Measurements from ENCODE around the gene KLRG1. TPM values are rescaled to one million over a fixed set of nuclear protein-coding genes. Genes with fewer than 3 reads are reported as not detected.

The KLRG1 gene
- total and polyA plus RNA-seq, 2 experiments from 2014 or later, result 1.1 TPM; not detected in 1

DNA sequence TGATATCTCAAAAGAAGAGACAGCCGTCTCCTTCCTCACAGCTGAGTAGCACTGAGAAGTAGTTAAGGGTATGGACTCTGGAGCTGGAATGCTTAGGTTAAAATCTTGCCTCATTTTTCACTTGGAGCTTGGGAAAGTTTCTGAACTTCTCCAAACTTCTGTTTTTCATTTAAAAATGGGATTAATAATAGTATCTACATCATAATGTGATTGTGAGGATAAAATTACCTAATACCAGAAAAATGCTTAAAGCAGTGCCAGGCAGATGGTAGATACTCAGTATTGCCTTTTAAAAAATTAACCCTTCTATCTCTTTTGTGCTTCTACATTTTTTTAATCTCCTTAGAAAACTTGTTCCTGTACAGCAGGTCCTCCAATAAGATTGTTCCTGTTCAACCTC lies 63.3 kb downstream of the KLRG1 start:
- Histone ChIP-seq H3K4me3 (no peak overlapping the region), H3K9ac (no peak overlapping the region), H3K36me3 (ENCODE audit: low read depth) (no peaks in the 10 kb centered on the region), H3F3A (ENCODE audit: insufficient read depth) (no peaks in the 10 kb centered on the region), H3K27ac (no peak overlapping the region), H3K9me3 (ENCODE audit: low read depth) (no peaks in the 10 kb centered on the region), H3K4me2 (ENCODE audit: unreplicated experiment) (no peak overlapping the region), H2AFZ (no peak overlapping the region), H3K4me1 (ENCODE audit: insufficient read depth) (no peaks in the 10 kb centered on the region), H3K27me3 (replicated peaks; ENCODE audit: insufficient read depth) (peaks cover 39% of the 10 kb centered on the region; the same call in 1 of the 2 replicates), H3K79me2 (ENCODE audit: insufficient read depth) (no peaks in the 10 kb centered on the region), H3K9me2 (ENCODE audit: insufficient read depth) (no peaks in the 10 kb centered on the region), H4K20me1 (ENCODE audit: insufficient read depth) (no peaks in the 10 kb centered on the region)
- in situ Hi-C loops (cut with MboI), result no loop called here
- no peak for TF ChIP-seq EZH2phosphoT487 (IDR thresholded peaks at IDR 0.05; ENCODE audit: insufficient read depth, low read depth)
- no peak for TF ChIP-seq EZH2 (IDR thresholded peaks at IDR 0.05; ENCODE audit: insufficient read depth, poor library complexity, severe bottlenecking)
- 0 to 4% methylated on average over 1 of the region's 1 CpG for WGBS, 2 experiments (ENCODE audit: low coverage in 1 of 2, low lambda C conversion rate in 2 of 2, missing lambda C conversion rate in 2 of 2)
- no peak for DNase-seq

Other genes with a start within 250 kb of the KLRG1 start
- gene A2ML1, start 166.9 kb upstream of the KLRG1 start, total RNA-seq (2014; rRNA removed; shearing (Covaris generic)), result not detected in 2 replicates
- not detected in 2 replicates for gene A2ML1, start 166.9 kb upstream of the KLRG1 start, polyA plus RNA-seq (2016; fragmentation: Nextera tagmentation; extraction: Ambion mirVana)
- 15.4 and 16.1 TPM in 2 replicates for gene PHC1, start 75.0 kb upstream of the KLRG1 start, total RNA-seq (2014; rRNA removed; shearing (Covaris generic))
- gene PHC1, start 75.0 kb upstream of the KLRG1 start, polyA plus RNA-seq (2016; fragmentation: Nextera tagmentation; extraction: Ambion mirVana), result 4.6 and 6.4 TPM in 2 replicates
- 84.8 and 87.1 TPM in 2 replicates for gene M6PR, start 39.9 kb upstream of the KLRG1 start, total RNA-seq (2014; rRNA removed; shearing (Covaris generic))
- gene M6PR, start 39.9 kb upstream of the KLRG1 start, polyA plus RNA-seq (2016; fragmentation: Nextera tagmentation; extraction: Ambion mirVana), result 85.8 and 90.0 TPM in 2 replicates
- gene A2M, start 126.4 kb downstream of the KLRG1 start, total RNA-seq (2014; rRNA removed; shearing (Covaris generic)), result 34.9 and 60.6 TPM in 2 replicates
- gene A2M, start 126.4 kb downstream of the KLRG1 start, polyA plus RNA-seq (2016; fragmentation: Nextera tagmentation; extraction: Ambion mirVana), result 40.1 and 43.2 TPM in 2 replicates
- not detected in 2 replicates for gene PZP, start 218.8 kb downstream of the KLRG1 start, total RNA-seq (2014; rRNA removed; shearing (Covaris generic))
- not detected in 2 replicates for gene PZP, start 218.8 kb downstream of the KLRG1 start, polyA plus RNA-seq (2016; fragmentation: Nextera tagmentation; extraction: Ambion mirVana)